Astrocyte of the spinal cord (primary cell): ENCODE results near the gene WLS.

Experiments used
- DNase-seq: peaks from one replicate; pipeline ENCODE4 v3.0.0; 2011; ENCODE audit warnings: low read depth, low spot score
- H3K4me3 ChIP-seq: 2 replicates; pipeline ENCODE4 v1.5.1; 2011; ENCODE audit warnings: low read depth, mild to moderate bottlenecking, low read length, moderate library complexity
- CTCF ChIP-seq: IDR thresholded peaks from 2 replicates; pipeline ENCODE4 v1.5.1; 2012; ENCODE audit warnings: low read depth, mild to moderate bottlenecking, low read length, inconsistent platforms
- in situ Hi-C: cut with HindIII; loops from 2 replicates; pipeline ENCODE4 v1.10.0; 2017; ENCODE audit warnings: low sequenced_read_pairs

The WLS gene

GRCh38 chr1:68220420-68220819, 11.9 kb downstream of the WLS start:
- in situ Hi-C loops: no loop called here
- TF ChIP-seq CTCF: no peak
- DNase-seq: no peak
- H3K4me3 ChIP-seq: no peak overlapping the region

- in situ Hi-C loops: no loop called here
- TF ChIP-seq CTCF: no peak
- H3K4me3 ChIP-seq: no peak overlapping the region
- no peak for DNase-seq
Observed at GRCh38 chr1:68218490-68218889, 13.8 kb downstream of the WLS start.

GRCh38 chr1:68217618-68218017, 14.7 kb downstream of the WLS start:
- no peak overlapping the region for H3K4me3 ChIP-seq
- no peak for DNase-seq
- in situ Hi-C loops: no loop called here
- no peak for TF ChIP-seq CTCF

GRCh38 chr1:68217060-68217554, 15.2 kb downstream of the WLS start:
- no peak for TF ChIP-seq CTCF
- H3K4me3 ChIP-seq: no peak overlapping the region
- in situ Hi-C loops: no loop called here
- DNase-seq: no peak

DNA sequence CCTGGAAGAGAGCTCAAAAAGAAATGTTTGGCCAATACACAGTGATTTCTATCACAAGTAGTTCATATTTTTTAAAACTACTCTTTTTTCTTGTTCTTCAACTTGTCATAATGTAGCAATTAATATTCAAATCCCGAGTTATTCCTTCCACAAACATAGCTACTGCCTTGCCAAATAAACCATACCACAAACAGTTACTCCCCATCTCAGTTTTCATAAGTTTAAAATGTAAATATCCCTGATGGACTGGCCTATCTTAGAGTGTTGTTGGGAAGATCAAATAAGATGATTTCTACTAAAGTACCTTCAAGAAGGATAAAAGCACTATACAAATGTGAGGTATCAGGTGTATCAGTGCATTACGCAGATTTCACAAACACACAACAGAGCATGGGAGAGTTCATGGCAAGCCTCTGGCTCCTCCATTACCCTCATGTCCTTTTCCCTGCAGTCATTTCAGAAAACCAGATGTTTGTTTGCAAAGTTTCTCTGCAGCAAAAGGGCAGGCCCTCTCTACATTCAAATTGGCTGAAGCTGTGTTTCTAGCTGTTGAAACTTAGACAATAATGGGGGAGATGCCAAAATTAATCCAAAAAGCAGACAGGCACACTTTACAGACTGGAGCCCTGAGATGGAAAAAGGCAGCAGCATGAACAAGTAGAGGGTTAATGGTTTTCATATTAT, 16.1 kb downstream of the WLS start:
- TF ChIP-seq CTCF: no peak
- in situ Hi-C loops: no loop called here
- no peak for DNase-seq

DNA sequence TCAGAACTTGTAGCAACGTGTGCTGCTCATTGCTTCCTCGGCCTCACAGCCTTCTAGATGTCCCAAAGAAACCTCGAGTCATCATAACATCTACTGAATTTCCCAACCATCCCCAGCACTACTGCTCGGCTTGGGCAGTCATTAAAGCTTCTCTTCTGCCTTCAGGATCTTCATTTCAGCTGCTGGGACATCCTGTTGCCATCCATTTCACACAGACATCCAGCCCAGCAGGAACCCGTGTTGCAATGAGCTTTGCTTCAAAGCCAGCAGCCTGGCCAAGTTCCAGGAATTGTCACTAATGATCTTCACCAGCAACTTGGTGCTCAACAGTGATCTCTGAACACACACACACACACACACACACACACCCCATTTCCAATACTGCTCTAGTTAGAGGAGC, 18.5 kb downstream of the WLS start:
- no peak overlapping the region for H3K4me3 ChIP-seq
- no peak for TF ChIP-seq CTCF
- in situ Hi-C loops: no loop called here
- DNase-seq: peak; percentile 76

More for the DNA sequence above, 16.1 kb downstream of the WLS start:
- no peak overlapping the region for H3K4me3 ChIP-seq
